ENCODE results near the gene RIC8B.

GRCh38 chr12:106908561-106908960, 134.1 kb downstream of the RIC8B start:
- TF ChIP-seq EZH2 (IDR thresholded peaks at IDR 0.05; ENCODE audit: low read length) = no peak
- TF ChIP-seq, protein P1, sequence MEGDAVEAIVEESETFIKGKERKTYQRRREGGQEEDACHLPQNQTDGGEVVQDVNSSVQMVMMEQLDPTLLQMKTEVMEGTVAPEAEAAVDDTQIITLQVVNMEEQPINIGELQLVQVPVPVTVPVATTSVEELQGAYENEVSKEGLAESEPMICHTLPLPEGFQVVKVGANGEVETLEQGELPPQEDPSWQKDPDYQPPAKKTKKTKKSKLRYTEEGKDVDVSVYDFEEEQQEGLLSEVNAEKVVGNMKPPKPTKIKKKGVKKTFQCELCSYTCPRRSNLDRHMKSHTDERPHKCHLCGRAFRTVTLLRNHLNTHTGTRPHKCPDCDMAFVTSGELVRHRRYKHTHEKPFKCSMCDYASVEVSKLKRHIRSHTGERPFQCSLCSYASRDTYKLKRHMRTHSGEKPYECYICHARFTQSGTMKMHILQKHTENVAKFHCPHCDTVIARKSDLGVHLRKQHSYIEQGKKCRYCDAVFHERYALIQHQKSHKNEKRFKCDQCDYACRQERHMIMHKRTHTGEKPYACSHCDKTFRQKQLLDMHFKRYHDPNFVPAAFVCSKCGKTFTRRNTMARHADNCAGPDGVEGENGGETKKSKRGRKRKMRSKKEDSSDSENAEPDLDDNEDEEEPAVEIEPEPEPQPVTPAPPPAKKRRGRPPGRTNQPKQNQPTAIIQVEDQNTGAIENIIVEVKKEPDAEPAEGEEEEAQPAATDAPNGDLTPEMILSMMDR (optimal IDR thresholded peaks at IDR 0.05 in 1 of 3, IDR thresholded peaks at IDR 0.05 in 1 of 3, conservative IDR thresholded peaks at IDR 0.05 in 1 of 3; ENCODE audit: extremely low read depth in 1 of 3, insufficient read depth in 2 of 3, low read length in 3 of 3) = no peak

All from keratinocyte (primary cell).